HEK293T (cell line): ENCODE results near the gene CDADC1.

Experiments used
- CTCF ChIA-PET: fragments of 350-600 bp; formaldehyde crosslinking; extraction: SDS; loops from one replicate; lab custom pipeline; 2021; ENCODE audit warnings: antibody characterized with exemption, inconsistent platforms; lab: Yijun Ruan, JAX
- POLR2A ChIA-PET: fragments of 350-600 bp; formaldehyde crosslinking; extraction: SDS; loops from one replicate; lab custom pipeline; 2020; ENCODE audit warnings: antibody characterized with exemption, inconsistent platforms; lab: Yijun Ruan, JAX
- DNase-seq: peaks from one replicate; pipeline ENCODE4 v3.0.0; 2012; ENCODE audit warnings: mixed read lengths; ENCODE audit errors: extremely low spot score
- ARNT ChIP-seq: fragments of 450-650 bp; IDR thresholded peaks from 2 replicates; pipeline ENCODE4 v1.6.1; 2017; ENCODE audit warnings: mild to moderate bottlenecking
- BHLHE40 ChIP-seq: fragments of 450-650 bp; IDR thresholded peaks from 2 replicates; pipeline ENCODE4 v1.6.1; 2016; ENCODE audit warnings: mild to moderate bottlenecking, moderate library complexity, borderline replicate concordance
- CTBP1 ChIP-seq: fragments of 450-650 bp; IDR thresholded peaks from 2 replicates; pipeline ENCODE4 v1.6.1; 2016; ENCODE audit warnings: borderline replicate concordance
- ELF4 ChIP-seq: fragments of 450-650 bp; IDR thresholded peaks from 2 replicates; pipeline ENCODE4 v1.6.1; 2017; ENCODE audit warnings: antibody characterized with exemption
- FOXA1 ChIP-seq: fragments of 450-650 bp; IDR thresholded peaks from 2 replicates; pipeline ENCODE4 v1.6.1; 2016; ENCODE audit warnings: mild to moderate bottlenecking
- FOXK2 ChIP-seq: fragments of 450-650 bp; IDR thresholded peaks from 2 replicates; pipeline ENCODE4 v1.6.1; 2016; ENCODE audit warnings: mild to moderate bottlenecking
- FOXM1 ChIP-seq: fragments of 450-650 bp; IDR thresholded peaks from 2 replicates; pipeline ENCODE4 v1.6.1; 2017; ENCODE audit warnings: mild to moderate bottlenecking, borderline replicate concordance
- HDGF ChIP-seq: fragments of 450-650 bp; IDR thresholded peaks from 2 replicates; pipeline ENCODE4 v1.6.1; 2017; ENCODE audit warnings: antibody characterized with exemption, borderline replicate concordance
- L3MBTL2 ChIP-seq: fragments of 450-650 bp; conservative IDR thresholded peaks from 2 replicates; pipeline ENCODE4 v1.6.1; 2016; ENCODE audit warnings: mild to moderate bottlenecking
- LEF1 ChIP-seq: fragments of 450-650 bp; IDR thresholded peaks from 2 replicates; pipeline ENCODE4 v1.6.1; 2017; ENCODE audit warnings: mild to moderate bottlenecking, borderline replicate concordance
- NFRKB ChIP-seq: fragments of 450-650 bp; IDR thresholded peaks from 2 replicates; pipeline ENCODE4 v1.6.1; 2016; ENCODE audit warnings: mild to moderate bottlenecking, moderate library complexity
- PKNOX1 ChIP-seq: fragments of 450-650 bp; IDR thresholded peaks from 2 replicates; pipeline ENCODE4 v1.6.1; 2016
- SP1 ChIP-seq: fragments of 450-650 bp; IDR thresholded peaks from 2 replicates; pipeline ENCODE4 v1.6.1; 2017
- SUZ12 ChIP-seq: fragments of 450-650 bp; IDR thresholded peaks from 2 replicates; pipeline ENCODE4 v1.6.1; 2016; ENCODE audit warnings: mild to moderate bottlenecking
- TARDBP ChIP-seq: fragments of 450-650 bp; IDR thresholded peaks from 2 replicates; pipeline ENCODE4 v1.6.1; 2016
- ZNF384 ChIP-seq: fragments of 450-650 bp; IDR thresholded peaks from 2 replicates; pipeline ENCODE4 v1.6.1; 2016

Gene CDADC1

GRCh38 chr13:49220036-49220855 is 27.5 kb upstream of the CDADC1 start, which contains the start of gene MLNR:
TSS of gene MLNR (plus strand) at chr13:49220338. CDS start at chr13:49220338, 0 bp downstream.
- POLR2A ChIA-PET = no interaction called here
- peak; percentile 73 for DNase-seq
- CTCF ChIA-PET = no interaction called here
- no peak for TF ChIP-seq SUZ12
- TF ChIP-seq FOXA1 = no peak
- TF ChIP-seq FOXM1 = no peak
- TF ChIP-seq L3MBTL2 = peak; percentile 39
- TF ChIP-seq HDGF = no peak
- TF ChIP-seq ZNF384 = no peak
- 0 out of 2 replicates have a peak, but pooled peaks have one; percentile 11 for TF ChIP-seq ARNT

- TF ChIP-seq NFRKB = no peak
- no peak for TF ChIP-seq SUZ12
- DNase-seq = no peak
- CTCF ChIA-PET = no interaction called here
- POLR2A ChIA-PET = no interaction called here
Measured at GRCh38 chr13:49220856-49221589, 26.7 kb upstream of the CDADC1 start.

GRCh38 chr13:49221590-49221965 is 26.1 kb upstream of the CDADC1 start:
- CTCF ChIA-PET = no interaction called here
- TF ChIP-seq FOXK2 (no peak), LEF1 (no peak), CTBP1 (no peak), PKNOX1 (no peak), SP1 (no peak), NFRKB (no peak), BHLHE40 (no peak), HDGF (no peak), L3MBTL2 (no peak), ARNT (no peak), FOXM1 (no peak)
- POLR2A ChIA-PET = no interaction called here
- DNase-seq = no peak

GRCh38 chr13:49225223-49226042 is 22.3 kb upstream of the CDADC1 start:
- ChIA-PET POLR2A (no interaction called here), CTCF (interaction anchor here (0.6 kb wide), 1 partner anchor 23 kb away, joined by 3 read pairs; no protein-coding TSS in a partner anchor)
- no peak for DNase-seq
- no peak for TF ChIP-seq SP1
- TF ChIP-seq ARNT = no peak
- no peak for TF ChIP-seq ZNF384
- no peak for TF ChIP-seq FOXM1
- TF ChIP-seq FOXA1 = no peak
- no peak for TF ChIP-seq BHLHE40
- no peak for TF ChIP-seq NFRKB
- TF ChIP-seq SUZ12 = no peak

GRCh38 chr13:49226613-49227012 is 21.1 kb upstream of the CDADC1 start:
- ChIA-PET POLR2A (no interaction called here), CTCF (no interaction called here)
- no peak for TF ChIP-seq PKNOX1
- no peak for TF ChIP-seq BHLHE40
- no peak for TF ChIP-seq L3MBTL2
- TF ChIP-seq FOXM1 = no peak
- no peak for TF ChIP-seq TARDBP
- TF ChIP-seq FOXK2 = no peak
- TF ChIP-seq FOXA1 = no peak
- no peak for TF ChIP-seq SP1
- TF ChIP-seq LEF1 = no peak
- no peak for TF ChIP-seq HDGF
- TF ChIP-seq ELF4 = no peak
- no peak for TF ChIP-seq SUZ12
- no peak for DNase-seq

GRCh38 chr13:49234741-49235140 is 13.0 kb upstream of the CDADC1 start:
- TF ChIP-seq HDGF (no peak), PKNOX1 (no peak), SP1 (no peak), FOXK2 (no peak), FOXA1 (no peak), NFRKB (no peak), TARDBP (no peak), FOXM1 (no peak), L3MBTL2 (no peak), ZNF384 (no peak), ELF4 (no peak), BHLHE40 (no peak), LEF1 (no peak), SUZ12 (no peak), CTBP1 (no peak)
- POLR2A ChIA-PET = no interaction called here
- DNase-seq = no peak
- CTCF ChIA-PET = no interaction called here
